Measurements from ENCODE around the gene B4GALT1.
A peak's percentile ranks its signal among the peaks of the same experiment; 100 is the strongest.

Gene B4GALT1

DNA sequence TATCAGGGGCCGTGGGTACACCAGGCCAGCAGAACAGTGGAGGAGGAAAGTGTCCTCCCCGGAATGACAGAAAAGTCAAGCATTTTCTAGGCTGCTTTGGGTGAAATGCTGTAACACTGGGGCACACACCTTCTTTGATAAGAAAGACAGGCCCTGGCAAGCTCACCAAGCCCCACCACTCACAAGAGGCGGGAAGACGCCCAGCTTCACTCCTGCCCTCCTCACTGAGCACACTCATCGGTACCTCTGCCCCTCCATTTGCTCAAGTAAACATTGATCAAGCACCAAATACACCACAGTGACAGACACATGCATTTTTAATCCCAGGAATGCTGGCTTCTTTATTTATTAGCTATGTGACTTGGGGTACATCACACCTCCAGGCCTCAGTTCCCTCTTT is 43.1 kb downstream of the B4GALT1 start:
- no peak for DNase-seq (ENCODE audit: low read depth in 2 of 2)
- H3K4me3 ChIP-seq (replicated peaks in 1 of 2; ENCODE audit: low read depth in 2 of 2, low read length in 2 of 2): no peak overlapping the region
- TF ChIP-seq, protein P1, sequence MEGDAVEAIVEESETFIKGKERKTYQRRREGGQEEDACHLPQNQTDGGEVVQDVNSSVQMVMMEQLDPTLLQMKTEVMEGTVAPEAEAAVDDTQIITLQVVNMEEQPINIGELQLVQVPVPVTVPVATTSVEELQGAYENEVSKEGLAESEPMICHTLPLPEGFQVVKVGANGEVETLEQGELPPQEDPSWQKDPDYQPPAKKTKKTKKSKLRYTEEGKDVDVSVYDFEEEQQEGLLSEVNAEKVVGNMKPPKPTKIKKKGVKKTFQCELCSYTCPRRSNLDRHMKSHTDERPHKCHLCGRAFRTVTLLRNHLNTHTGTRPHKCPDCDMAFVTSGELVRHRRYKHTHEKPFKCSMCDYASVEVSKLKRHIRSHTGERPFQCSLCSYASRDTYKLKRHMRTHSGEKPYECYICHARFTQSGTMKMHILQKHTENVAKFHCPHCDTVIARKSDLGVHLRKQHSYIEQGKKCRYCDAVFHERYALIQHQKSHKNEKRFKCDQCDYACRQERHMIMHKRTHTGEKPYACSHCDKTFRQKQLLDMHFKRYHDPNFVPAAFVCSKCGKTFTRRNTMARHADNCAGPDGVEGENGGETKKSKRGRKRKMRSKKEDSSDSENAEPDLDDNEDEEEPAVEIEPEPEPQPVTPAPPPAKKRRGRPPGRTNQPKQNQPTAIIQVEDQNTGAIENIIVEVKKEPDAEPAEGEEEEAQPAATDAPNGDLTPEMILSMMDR (IDR thresholded peaks at IDR 0.05; ENCODE audit: low read depth, low read length): no peak

DNA sequence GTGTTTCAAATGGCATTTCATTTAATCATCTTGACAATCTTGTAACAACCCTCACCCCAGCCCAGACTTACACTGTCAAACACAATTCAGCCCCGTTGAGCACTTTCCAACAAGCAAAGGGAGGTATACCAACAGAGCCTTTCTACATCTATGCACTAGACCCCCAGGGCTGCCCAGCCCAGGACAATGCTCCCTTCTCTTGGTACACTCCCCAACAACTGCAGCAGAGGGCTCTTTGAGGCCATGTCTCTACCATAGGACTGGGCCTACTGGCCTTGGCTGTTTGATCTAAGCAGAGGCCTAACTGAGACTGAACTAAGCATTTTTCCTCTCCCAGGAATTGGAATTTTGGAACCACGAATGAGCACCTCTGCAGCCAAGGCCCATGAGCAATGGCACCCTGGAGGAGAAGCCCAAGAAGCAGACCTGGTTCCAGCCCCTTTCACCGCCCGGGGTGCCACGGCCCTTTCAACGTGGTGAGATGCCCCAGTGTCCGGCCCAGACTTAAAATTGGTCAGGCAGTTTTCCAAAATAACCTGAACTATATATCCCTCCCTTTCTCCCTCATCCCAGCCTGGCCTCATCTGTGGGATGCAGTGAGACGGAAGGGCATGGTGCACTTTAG is 43.6 kb downstream of the B4GALT1 start:
- no peak for DNase-seq (ENCODE audit: low read depth in 2 of 2)
- H3K4me3 ChIP-seq (replicated peaks in 1 of 2; ENCODE audit: low read depth in 2 of 2, low read length in 2 of 2): no peak overlapping the region
- TF ChIP-seq, protein P1 (IDR thresholded peaks at IDR 0.05; ENCODE audit: low read depth, low read length): no peak

DNA sequence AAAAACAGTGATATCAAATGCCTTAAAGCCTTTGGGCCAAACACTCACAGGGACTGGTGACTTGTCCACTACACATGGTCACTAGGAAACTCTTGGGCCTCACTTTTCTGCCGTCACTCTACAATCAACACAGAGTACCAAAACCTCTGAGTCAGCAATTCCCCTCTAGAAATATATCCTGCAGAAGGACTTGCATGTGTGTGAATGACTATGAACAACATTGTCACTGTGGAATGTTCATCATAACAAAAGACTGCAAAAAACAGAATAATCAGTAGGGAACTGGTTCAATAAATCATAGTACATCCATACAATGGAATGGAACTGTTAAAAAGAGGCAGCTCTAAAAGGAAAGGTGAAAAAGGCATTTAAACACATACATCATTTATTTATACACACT is 46.5 kb downstream of the B4GALT1 start:
- no peak overlapping the region for H3K4me3 ChIP-seq (replicated peaks in 1 of 2; ENCODE audit: low read depth in 2 of 2, low read length in 2 of 2)
- DNase-seq (ENCODE audit: low read depth in 2 of 2): no peak
- TF ChIP-seq, protein P1 (IDR thresholded peaks at IDR 0.05; ENCODE audit: low read depth, low read length): no peak

DNA sequence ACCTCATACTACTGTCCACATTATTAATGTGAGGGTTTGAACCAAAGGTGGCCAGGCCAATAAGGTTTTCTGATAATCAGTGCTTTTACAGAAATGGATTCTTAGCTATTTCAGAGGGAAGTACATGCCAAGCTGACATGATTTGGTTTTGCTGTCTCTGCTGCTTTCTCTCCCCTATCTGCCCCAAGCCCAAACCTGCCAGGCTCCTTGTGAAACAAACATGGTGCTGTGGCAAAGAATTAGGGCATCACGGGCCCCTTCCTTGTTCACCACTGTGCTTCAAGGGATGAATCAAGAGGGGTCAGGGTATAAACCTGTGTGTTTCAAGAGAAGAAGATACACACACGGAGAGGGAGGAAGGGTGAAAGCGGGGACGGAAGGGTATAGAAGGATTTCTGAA is 49.3 kb downstream of the B4GALT1 start:
- TF ChIP-seq, protein P1 (IDR thresholded peaks at IDR 0.05; ENCODE audit: low read depth, low read length): no peak
- no peak overlapping the region for H3K4me3 ChIP-seq (replicated peaks in 1 of 2; ENCODE audit: low read depth in 2 of 2, low read length in 2 of 2)
- DNase-seq (ENCODE audit: low read depth in 2 of 2): no peak

DNA sequence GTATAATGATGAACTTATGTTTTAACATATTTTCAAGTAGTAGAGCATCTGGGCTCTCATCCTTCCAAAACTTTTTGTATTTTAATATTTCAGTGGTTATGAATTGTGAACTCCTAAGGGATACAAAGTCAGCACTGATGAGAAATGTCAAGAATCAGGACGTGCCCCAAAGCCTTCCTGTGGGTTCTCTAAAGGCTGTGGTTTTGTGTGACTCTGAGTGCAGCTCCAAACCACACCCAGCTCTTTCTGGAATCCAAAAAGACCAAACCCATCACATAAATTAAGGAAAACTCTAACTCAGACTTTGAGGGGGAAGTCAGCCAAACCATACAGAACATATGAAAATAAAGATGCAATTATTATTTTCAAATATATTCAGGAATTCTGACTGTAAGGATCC is 49.8 kb downstream of the B4GALT1 start:
- peak in 1 of 2 donors; percentile 55 for DNase-seq (ENCODE audit: low read depth in 2 of 2)
- TF ChIP-seq, protein P1 (IDR thresholded peaks at IDR 0.05; ENCODE audit: low read depth, low read length): no peak
- no peak overlapping the region for H3K4me3 ChIP-seq (replicated peaks in 1 of 2; ENCODE audit: low read depth in 2 of 2, low read length in 2 of 2)

DNA sequence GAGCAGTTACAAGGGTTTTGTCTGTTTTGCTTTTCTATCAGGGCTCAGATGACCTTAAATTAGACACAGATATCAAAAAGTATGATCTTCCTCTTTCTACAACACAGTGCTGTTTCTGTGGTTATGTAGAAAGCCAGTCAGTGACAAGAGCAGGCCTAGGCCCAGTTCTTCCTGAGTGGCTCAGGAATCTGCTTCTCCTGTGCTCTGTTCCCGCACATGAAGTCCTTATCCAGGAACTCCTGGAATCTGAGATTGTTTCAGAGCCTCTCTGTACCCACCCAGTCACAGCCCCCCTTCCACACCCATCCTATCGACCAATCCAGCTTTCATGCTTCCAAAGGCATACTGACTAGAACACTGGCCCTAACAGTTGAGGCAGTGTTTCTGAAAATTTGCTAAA is 50.3 kb downstream of the B4GALT1 start:
- H3K4me3 ChIP-seq (replicated peaks in 1 of 2; ENCODE audit: low read depth in 2 of 2, low read length in 2 of 2): no peak overlapping the region
- no peak for DNase-seq (ENCODE audit: low read depth in 2 of 2)
- TF ChIP-seq, protein P1 (IDR thresholded peaks at IDR 0.05; ENCODE audit: low read depth, low read length): no peak

DNA sequence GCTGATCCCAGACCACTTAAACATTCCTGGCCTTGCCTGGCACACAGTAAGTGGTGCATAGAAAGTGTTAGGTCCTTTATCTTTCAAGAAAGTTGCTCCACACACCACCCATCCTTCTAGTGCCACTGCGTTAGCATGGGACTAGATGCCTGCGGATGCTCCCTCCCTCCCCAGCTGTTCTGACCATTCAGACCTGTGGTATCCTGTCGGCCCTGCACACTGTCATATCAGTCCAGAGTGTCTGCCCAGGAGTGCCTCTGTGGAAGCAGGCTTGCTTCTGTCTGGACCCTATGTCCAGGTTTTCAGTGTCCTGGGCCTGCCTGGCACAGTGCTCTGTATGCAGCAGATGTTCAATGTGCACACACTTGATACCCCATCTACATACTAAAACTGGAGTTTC is 52.4 kb downstream of the B4GALT1 start:
- H3K4me3 ChIP-seq (replicated peaks in 1 of 2; ENCODE audit: low read depth in 2 of 2, low read length in 2 of 2): no peak overlapping the region
- no peak for DNase-seq (ENCODE audit: low read depth in 2 of 2)
- TF ChIP-seq, protein P1 (IDR thresholded peaks at IDR 0.05; ENCODE audit: low read depth, low read length): no peak
